Neural cell (in vitro differentiated cells): ENCODE measurements around the gene CCDC201. TPM values are rescaled to one million over a fixed set of nuclear protein-coding genes. Genes with fewer than 3 reads are reported as not detected.

Experiments
- H2AFZ ChIP-seq: fragments of 200-600, 300-800 bp; sonication (generic), shearing (Covaris generic); 2 replicates; pipeline ENCODE4 v1.6.0; 2014; ENCODE audit warnings: low read depth, mild to moderate bottlenecking, antibody characterized with exemption, low read length, moderate library complexity
- H3F3A ChIP-seq: fragments of 200-600 bp; shearing (Covaris generic); 2 replicates; pipeline ENCODE4 v1.6.1; 2016; ENCODE audit warnings: mild to moderate bottlenecking, moderate library complexity, mixed read lengths, antibody characterized with exemption, low read length; ENCODE audit not compliant: insufficient read depth, poor library complexity, severe bottlenecking
- H3K27ac ChIP-seq: fragments of 200-600, 300-800 bp; sonication (generic), shearing (Covaris generic); 2 replicates; pipeline ENCODE4 v1.5.1; 2014; ENCODE audit warnings: mild to moderate bottlenecking, low read length, moderate library complexity
- H3K27me3 ChIP-seq: fragments of 300-800, 200-600 bp; sonication (generic), shearing (Covaris generic); 2 replicates; pipeline ENCODE4 v1.6.0; 2014; ENCODE audit warnings: mild to moderate bottlenecking, low read depth, low read length, moderate library complexity; ENCODE audit not compliant: insufficient read depth
- H3K36me3 ChIP-seq: fragments of 300-800, 200-600 bp; sonication (generic), shearing (Covaris generic); 2 replicates; pipeline ENCODE4 v1.5.1; 2014; ENCODE audit warnings: mild to moderate bottlenecking, antibody characterized with exemption, low read length, moderate library complexity; ENCODE audit not compliant: insufficient read depth
- H3K4me2 ChIP-seq: fragments of 300-800, 200-600 bp; sonication (generic), shearing (Covaris generic); 2 replicates; pipeline ENCODE4 v1.6.0; 2014; ENCODE audit warnings: mild to moderate bottlenecking, low read length
- H3K4me3 ChIP-seq: fragments of 300-800, 200-600 bp; sonication (generic), shearing (Covaris generic); 2 replicates; pipeline ENCODE4 v1.5.1; 2014; ENCODE audit warnings: mild to moderate bottlenecking, low read length, moderate library complexity
- H3K79me2 ChIP-seq: fragments of 200-600 bp; shearing (Covaris generic); replicated peaks from 2 replicates; pipeline ENCODE4 v1.6.0; 2014; ENCODE audit warnings: mild to moderate bottlenecking, low read length, moderate library complexity; ENCODE audit not compliant: insufficient read depth
- H3K9ac ChIP-seq: fragments of 300-800, 200-600 bp; sonication (generic), shearing (Covaris generic); 2 replicates; pipeline ENCODE4 v1.6.1; 2016; ENCODE audit warnings: mild to moderate bottlenecking, low read length, mixed read lengths
- H3K9me2 ChIP-seq: fragments of 200-600 bp; shearing (Covaris generic); 2 replicates; pipeline ENCODE4 v1.6.1; 2016; ENCODE audit warnings: mild to moderate bottlenecking, low read length, mixed read lengths; ENCODE audit not compliant: insufficient read depth
- H3K9me3 ChIP-seq: fragments of 200-600, 300-800 bp; sonication (generic), shearing (Covaris generic); 2 replicates; pipeline ENCODE4 v1.6.1; 2016; ENCODE audit warnings: mild to moderate bottlenecking, mixed run types, low read length, moderate library complexity, mixed read lengths
- H4K20me1 ChIP-seq: fragments of 200-600 bp; shearing (Covaris generic); 2 replicates; pipeline ENCODE4 v1.6.1; 2016; ENCODE audit warnings: mild to moderate bottlenecking, mixed run types; ENCODE audit not compliant: insufficient read depth
- CTCF ChIP-seq: fragments of 450-650 bp; IDR thresholded peaks from 2 replicates; pipeline ENCODE4 v1.5.1; 2014; ENCODE audit warnings: antibody characterized with exemption, mild to moderate bottlenecking, moderate library complexity; ENCODE audit not compliant: poor library complexity, severe bottlenecking
- EP300 ChIP-seq: fragments of 450-650 bp; conservative IDR thresholded peaks from 2 replicates; pipeline ENCODE4 v1.6.1; 2014; ENCODE audit warnings: antibody characterized with exemption, mild to moderate bottlenecking, moderate library complexity; ENCODE audit not compliant: poor library complexity, severe bottlenecking
- EZH2 ChIP-seq: fragments of 200-600, 300-800 bp; shearing (Covaris generic), sonication (generic); IDR thresholded peaks from 2 replicates; pipeline ENCODE4 v1.6.1; 2014; ENCODE audit warnings: antibody characterized with exemption, low read length, borderline replicate concordance, mild to moderate bottlenecking; ENCODE audit not compliant: insufficient read depth, poor library complexity, severe bottlenecking
- MXI1 ChIP-seq: fragments of 450-650 bp; conservative IDR thresholded peaks from 2 replicates; pipeline ENCODE4 v1.6.1; 2014; ENCODE audit warnings: antibody characterized with exemption, mild to moderate bottlenecking; ENCODE audit not compliant: poor library complexity, severe bottlenecking
- POLR2AphosphoS5 ChIP-seq: IDR thresholded peaks from 2 replicates; pipeline ENCODE4 v1.6.1; 2012
- RAD21 ChIP-seq: fragments of 450-650 bp; conservative IDR thresholded peaks from 2 replicates; pipeline ENCODE4 v1.6.1; 2014; ENCODE audit warnings: antibody characterized with exemption, mild to moderate bottlenecking, moderate library complexity
- REST ChIP-seq: IDR thresholded peaks from 2 replicates; pipeline ENCODE4 v1.6.1; 2012; ENCODE audit warnings: borderline replicate concordance
- SMC3 ChIP-seq: fragments of 450-650 bp; conservative IDR thresholded peaks from 2 replicates; pipeline ENCODE4 v1.6.1; 2014; ENCODE audit warnings: antibody characterized with exemption, mild to moderate bottlenecking, moderate library complexity; ENCODE audit not compliant: poor library complexity
- TAF1 ChIP-seq: IDR thresholded peaks from 2 replicates; pipeline ENCODE4 v1.6.1; 2012; ENCODE audit warnings: low read depth
- polyA plus RNA-seq: library from polyadenylated mRNA; depleted of rRNA; stranded (reverse); fragments of >200 nt; gene quantifications from 2 replicates; pipeline ENCODE4 v1.2.3, GENCODE V29; 2014

The CCDC201 gene
- polyA plus RNA-seq, 1 donor from 2014 or later: not detected

- Histone ChIP-seq H3K4me2 (no peak overlapping the region), H3K9ac (no peak overlapping the region), H3K27ac (no peak overlapping the region), H4K20me1 (no peaks in the 10 kb centered on the region), H3K36me3 (no peaks in the 10 kb centered on the region), H3K27me3 (peaks cover 43% of the 10 kb centered on the region), H2AFZ (no peak overlapping the region), H3K79me2 (no peaks in the 10 kb centered on the region), H3K9me2 (no peaks in the 10 kb centered on the region), H3F3A (peaks cover 3% of the 10 kb centered on the region), H3K9me3 (no peaks in the 10 kb centered on the region), H3K4me3 (no peak overlapping the region)
- TF ChIP-seq POLR2AphosphoS5: no peak
- TF ChIP-seq REST: no peak
- no peak for TF ChIP-seq MXI1
- no peak for TF ChIP-seq EZH2
These were observed 45.7 kb upstream of the CCDC201 start for GRCh38 chr7:45918556-45918955.

GRCh38 chr7:45917658-45918057 is 44.8 kb upstream of the CCDC201 start:
- H3F3A ChIP-seq: peaks cover 3% of the 10 kb centered on the region
- no peak overlapping the region for H3K4me2 ChIP-seq
- H2AFZ ChIP-seq: no peak overlapping the region
- H3K36me3 ChIP-seq: no peaks in the 10 kb centered on the region
- H3K27ac ChIP-seq: no peak overlapping the region
- no peaks in the 10 kb centered on the region for H4K20me1 ChIP-seq
- no peaks in the 10 kb centered on the region for H3K79me2 ChIP-seq
- no peak overlapping the region for H3K9ac ChIP-seq
- H3K9me2 ChIP-seq: no peaks in the 10 kb centered on the region
- TF ChIP-seq POLR2AphosphoS5 (no peak), SMC3 (peak; percentile 90), EP300 (no peak), REST (no peak), MXI1 (no peak), TAF1 (no peak), CTCF (peak; percentile 86), EZH2 (no peak), RAD21 (peak; percentile 83)
- peaks cover 39% of the 10 kb centered on the region for H3K27me3 ChIP-seq
- no peak overlapping the region for H3K4me3 ChIP-seq
- no peaks in the 10 kb centered on the region for H3K9me3 ChIP-seq
